K562 (cell line): ENCODE results near the gene COL15A1. TPM values are rescaled to one million over a fixed set of nuclear protein-coding genes. Genes with fewer than 3 reads are reported as not detected.
A peak's percentile ranks its signal among the peaks of the same experiment; 100 is the strongest.

Experiments
- CCNT2 ChIP-seq: IDR thresholded peaks from 2 replicates; pipeline ENCODE4 v1.6.1; 2011; ENCODE audit warnings: borderline replicate concordance, low read depth, mild to moderate bottlenecking, moderate library complexity, mixed read lengths, low read length; ENCODE audit not compliant: insufficient read length; ENCODE audit errors: extremely low read depth
- CTCF ChIP-seq, 3 experiments: IDR thresholded peaks in 2 of 3; conservative IDR thresholded peaks in 1 of 3; 2 replicates each; pipeline ENCODE4 v1.5.1; 2011 to 2012; ENCODE audit warnings: low read length in 3 of 3, mild to moderate bottlenecking in 3 of 3, control low read depth in 2 of 3, improper control_type of control experiment in 1 of 3, inconsistent platforms in 1 of 3, low read depth in 1 of 3, mixed read lengths in 1 of 3, moderate library complexity in 1 of 3; ENCODE audit not compliant: insufficient read depth in 2 of 3
- ELF4 ChIP-seq: fragments of 450-650 bp; formaldehyde crosslinking; IDR thresholded peaks from 2 replicates; pipeline ENCODE4 v1.4.0; 2022; ENCODE audit warnings: missing genetic modification characterization
- HLTF ChIP-seq: fragments of 450-650 bp; IDR thresholded peaks from 2 replicates; pipeline ENCODE4 v1.6.1; 2016
- MEF2D ChIP-seq: conservative IDR thresholded peaks from 2 replicates; pipeline ENCODE4 v1.6.1; 2016; ENCODE audit warnings: low read depth, missing genetic modification characterization, missing compliant biosample characterization
- MIER1 ChIP-seq: fragments of 450-650 bp; IDR thresholded peaks from 2 replicates; pipeline ENCODE4 v1.6.1; 2016; ENCODE audit warnings: antibody characterized with exemption, mild to moderate bottlenecking, low read depth
- MNT ChIP-seq, 2 experiments: fragments of 450-650 bp; conservative IDR thresholded peaks; 2 replicates each; pipeline ENCODE4 v1.6.1; 2017; ENCODE audit warnings: mild to moderate bottlenecking in 2 of 2, moderate library complexity in 2 of 2
- MTA3 ChIP-seq: fragments of 450-650 bp; formaldehyde crosslinking; IDR thresholded peaks from 2 replicates; pipeline ENCODE4 v1.6.1; 2017; ENCODE audit warnings: mild to moderate bottlenecking, borderline replicate concordance
- NCOA2 ChIP-seq, 2 experiments: fragments of 450-650 bp; IDR thresholded peaks; 2 replicates each; pipeline ENCODE4 v1.6.1; 2018; ENCODE audit warnings: mild to moderate bottlenecking in 2 of 2, moderate library complexity in 1 of 2; ENCODE audit not compliant: partially characterized antibody in 2 of 2
- NCOA6 ChIP-seq: fragments of 450-650 bp; IDR thresholded peaks from 2 replicates; pipeline ENCODE4 v1.6.1; 2017; ENCODE audit warnings: mild to moderate bottlenecking
- NR2F6 ChIP-seq: fragments of 450-650 bp; formaldehyde crosslinking; IDR thresholded peaks from 2 replicates; pipeline ENCODE4 v1.4.0; 2020; ENCODE audit warnings: mild to moderate bottlenecking
- POLR2A ChIP-seq: fragments of 450-650 bp; conservative IDR thresholded peaks from 2 replicates; pipeline ENCODE4 v1.6.1; 2016
- RNF2 ChIP-seq: sonication (generic); IDR thresholded peaks from 2 replicates; pipeline ENCODE4 v1.6.1; 2016
- TFE3 ChIP-seq: fragments of 450-650 bp; formaldehyde crosslinking; IDR thresholded peaks from 2 replicates; pipeline ENCODE4 v1.4.0; 2020; ENCODE audit warnings: mild to moderate bottlenecking, mixed read lengths
- XRCC5 ChIP-seq: fragments of 200-400 bp; formaldehyde crosslinking; IDR thresholded peaks from 2 replicates; pipeline ENCODE4 v1.6.1; 2017; ENCODE audit warnings: low read depth, mild to moderate bottlenecking, low read length
- ZBTB8A ChIP-seq: fragments of 450-650 bp; IDR thresholded peaks from 2 replicates; pipeline ENCODE4 v1.6.1; 2018; ENCODE audit warnings: mild to moderate bottlenecking, moderate library complexity; ENCODE audit not compliant: partially characterized antibody
- ZNF165 ChIP-seq: fragments of 250-450 bp; sonication (Bioruptor Pico); IDR thresholded peaks from 2 replicates; pipeline ENCODE4 v1.4.0; 2020; ENCODE audit warnings: borderline replicate concordance
- ZNF384 ChIP-seq: IDR thresholded peaks from 2 replicates; pipeline ENCODE4 v1.6.1; 2012; ENCODE audit warnings: low read depth, low read length, improper control_type of control experiment
- ZNF592 ChIP-seq: fragments of 450-650 bp; IDR thresholded peaks from 2 replicates; pipeline ENCODE4 v1.6.1; 2017; ENCODE audit warnings: antibody characterized with exemption, mild to moderate bottlenecking
- ZNF76 ChIP-seq: fragments of 250-450 bp; sonication (Bioruptor Pico); IDR thresholded peaks from 2 replicates; pipeline ENCODE4 v1.4.0; 2020; ENCODE audit warnings: mild to moderate bottlenecking, moderate library complexity, borderline replicate concordance
- polyA plus RNA-seq, 8 experiments: library from polyadenylated mRNA; depleted of rRNA in 4 of 8; stranded (reverse) in 5 of 8; unstranded in 3 of 8; fragments of >200 nt; fragmentation: Nextera tagmentation in 2 of 8; fragmentation: Illumina TruSeq in 1 of 8; extraction: Ambion mirVana in 2 of 8; extraction: Trizol in 1 of 8; gene quantifications; 2 replicates each; pipeline versions ENCODE4 v1.2.1 to v1.2.3, GENCODE V29; 2011 to 2014; ENCODE audit warnings: inconsistent platforms in 1 of 8, missing spikeins in 1 of 8
- total RNA-seq, 7 experiments: library from RNA; depleted of rRNA in 6 of 7; stranded (reverse); fragments of >200 nt in 6 of 7; fragmentation: Illumina TruSeq in 2 of 7; extraction: Trizol in 2 of 7; gene quantifications; 2 replicates each; pipeline versions ENCODE4 v1.2.1 to v1.2.3, GENCODE V29; 2011 to 2021; ENCODE audit warnings: low replicate concordance in 1 of 7

COL15A1 gene
- total and polyA plus RNA-seq, 9 of the 15 experiments (the other 6 are each of a cell fraction or from before 2014, with no cell fraction given): 0.46 to 5.1 (median 2.6) TPM

GRCh38 chr9:99104459-99105151, 160.9 kb downstream of the COL15A1 start, which contains the start of gene TGFBR1 (continued):
- no peak for TF ChIP-seq ZNF76
- TF ChIP-seq CCNT2: peak; percentile 83
- TF ChIP-seq MEF2D (tag): no peak
- TF ChIP-seq MIER1: peak; percentile 34; the same call in 1 of the 2 replicates
- no peak for TF ChIP-seq NR2F6 (CRISPR knock-in tag)
- TF ChIP-seq NCOA2 (IDR thresholded peaks at IDR 0.05; ENCODE audit: partially characterized antibody in 2 of 2): no peak
- no peak for TF ChIP-seq ZBTB8A
- no peak for TF ChIP-seq TFE3 (CRISPR knock-in tag)
- peak; percentile 18 to 39 (median 34); a peak in 3 of 6 replicates for TF ChIP-seq CTCF (IDR thresholded peaks at IDR 0.05 in 2 of 3, conservative IDR thresholded peaks at IDR 0.05 in 1 of 3; ENCODE audit: insufficient read depth in 2 of 3, low read depth in 1 of 3, low read length in 3 of 3)
- TF ChIP-seq MTA3: peak; percentile 65; the same call in 1 of the 2 replicates
- no peak for TF ChIP-seq ZNF384
- TF ChIP-seq RNF2: 0 out of 2 replicates have a peak, but pooled peaks have one; percentile 19
- TF ChIP-seq POLR2A: peak; percentile 74
- peak; percentile 67; the same call in 1 of the 2 replicates for TF ChIP-seq ELF4
- peak in 1 of 2 experiments; percentile 53; a peak in 1 of 4 replicates for TF ChIP-seq MNT (conservative IDR thresholded peaks at IDR 0.05)
- TF ChIP-seq ZNF592: peak; percentile 74
- TF ChIP-seq ZNF165 (CRISPR knock-in tag): no peak
- peak; percentile 48; the same call in 1 of the 2 replicates for TF ChIP-seq HLTF
- no peak for TF ChIP-seq XRCC5
- no peak for TF ChIP-seq NCOA6
